ENCODE measurements around the gene CT47B1.
"Not testable (repeated sequence)": the region's sequence is repeated elsewhere in the genome, so short reads cannot be mapped to it uniquely, and the experiment has no call there.

The CT47B1 gene

GRCh38 chrX:120875766-120876165, at the start of gene CT47B1:
Gene CT47B1 (minus strand): TSS chrX:120875866. CDS start chrX:120875670, 196 bp downstream.
- not testable (repeated sequence) for DNase-seq

- no peak for DNase-seq
Observed at GRCh38 chrX:120874678-120875557, 748 bp downstream of the CT47B1 start.

- no peak for DNase-seq
Observed at GRCh38 chrX:120857240-120857639, 18.4 kb downstream of the CT47B1 start.

DNA sequence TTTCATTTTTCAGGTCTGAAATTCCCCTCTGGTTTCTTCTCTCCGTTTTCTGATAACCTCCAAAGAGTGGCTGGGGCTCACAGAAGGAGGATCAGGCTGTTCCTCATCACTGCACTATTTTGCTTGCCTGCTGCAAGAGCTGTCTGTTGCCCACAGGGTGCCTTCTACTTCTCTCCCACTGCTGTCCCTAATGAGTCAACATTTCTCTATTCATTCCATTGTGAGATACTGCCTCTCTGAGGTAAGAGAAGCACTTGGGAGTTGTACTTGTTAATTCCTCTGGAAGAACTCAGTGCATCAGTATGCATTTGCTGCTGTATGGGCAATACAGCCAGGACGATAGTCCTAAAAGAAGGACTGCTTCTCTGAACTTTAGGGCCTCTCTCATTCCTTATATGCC, 34.8 kb downstream of the CT47B1 start:
- no peak for DNase-seq

GRCh38 chrX:120839491-120839890, 36.2 kb downstream of the CT47B1 start:
- DNase-seq, result no peak

- DNase-seq, result not testable (repeated sequence)
Observed at GRCh38 chrX:120827213-120827612, 48.5 kb downstream of the CT47B1 start.

DNA sequence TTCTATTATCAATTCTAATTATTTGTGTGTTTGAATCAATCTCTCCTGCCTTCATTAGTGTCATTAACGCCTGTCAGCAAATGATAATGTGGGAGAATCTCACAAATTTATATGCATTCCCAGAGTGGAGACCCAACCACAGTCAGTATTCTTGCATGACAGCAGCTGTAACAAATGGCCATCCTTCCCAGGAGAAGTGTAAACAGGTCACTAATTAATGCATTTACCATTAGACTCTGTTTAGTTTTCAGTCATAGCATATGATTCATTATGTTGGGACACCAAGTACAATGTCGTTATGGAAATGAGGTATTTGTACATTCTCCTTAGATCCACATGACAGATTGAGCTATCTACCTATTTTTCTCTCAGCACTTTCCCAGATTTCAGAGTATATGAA, 50.5 kb downstream of the CT47B1 start:
- no peak for DNase-seq

- no peak for DNase-seq
Observed at GRCh38 chrX:120824021-120824420, 51.6 kb downstream of the CT47B1 start.

- no peak for DNase-seq
Observed at GRCh38 chrX:120823556-120823955, 52.1 kb downstream of the CT47B1 start.

Data from NCI-H2029 (cell line).